Fibroblast of skin of back (primary cell): ENCODE data around the gene EXD3.

Experiments
- DNase-seq: peaks from one replicate; pipeline ENCODE4 v3.0.0-alpha.2; 2013

The EXD3 gene

GRCh38 chr9:137432687-137433348, 9.9 kb upstream of the EXD3 start:
- DNase-seq, result no peak

- DNase-seq, result no peak
Observed at GRCh38 chr9:137431416-137431931, 8.5 kb upstream of the EXD3 start.

- DNase-seq, result no peak
Observed at GRCh38 chr9:137430723-137431415, 7.9 kb upstream of the EXD3 start.

GRCh38 chr9:137429974-137430722, 7.2 kb upstream of the EXD3 start:
- DNase-seq, result no peak

- no peak for DNase-seq
Observed at GRCh38 chr9:137429546-137429890, 6.6 kb upstream of the EXD3 start.

GRCh38 chr9:137428841-137429545, 6.0 kb upstream of the EXD3 start:
- DNase-seq, result no peak

- DNase-seq, result no peak
Observed at GRCh38 chr9:137428311-137428630, 5.3 kb upstream of the EXD3 start.

- no peak for DNase-seq
Observed at GRCh38 chr9:137427454-137428310, 4.7 kb upstream of the EXD3 start.

- no peak for DNase-seq
Observed at GRCh38 chr9:137426018-137426681, 3.2 kb upstream of the EXD3 start.

- DNase-seq, result no peak
Observed at GRCh38 chr9:137423514-137424291, 741 bp upstream of the EXD3 start.

GRCh38 chr9:137421838-137422603, 941 bp downstream of the EXD3 start:
- no peak for DNase-seq

- no peak for DNase-seq
Observed at GRCh38 chr9:137417161-137418021, 5.6 kb downstream of the EXD3 start.

- DNase-seq, result no peak
Observed at GRCh38 chr9:137416563-137417151, 6.3 kb downstream of the EXD3 start.

- no peak for DNase-seq
Observed at GRCh38 chr9:137416006-137416562, 6.9 kb downstream of the EXD3 start.

- no peak for DNase-seq
Observed at GRCh38 chr9:137415451-137415850, 7.5 kb downstream of the EXD3 start.

- DNase-seq, result peak; percentile 19
Observed at GRCh38 chr9:137412431-137412830, 10.5 kb downstream of the EXD3 start.

- DNase-seq, result peak; percentile 83
Observed at GRCh38 chr9:137411645-137412380, 11.1 kb downstream of the EXD3 start.
